CD4-positive, alpha-beta memory T cell (primary cell): ENCODE measurements around the gene NOS1. TPM values are rescaled to one million over a fixed set of nuclear protein-coding genes. Genes with fewer than 3 reads are reported as not detected.
"Not testable (repeated sequence)": the region's sequence is repeated elsewhere in the genome, so short reads cannot be mapped to it uniquely, and the experiment has no call there.

Source experiments
- CTCF ChIA-PET: fragments of 350-600 bp; sonication (Branson Sonifier 250); formaldehyde crosslinking; loops from one replicate; lab custom pipeline; 2021; ENCODE audit warnings: inconsistent platforms; ENCODE audit not compliant: partially characterized antibody; lab: Charles Lee
- POLR2A ChIA-PET: fragments of 350-600 bp; sonication (Branson Sonifier 250); formaldehyde crosslinking; loops from one replicate; lab custom pipeline; 2021; ENCODE audit not compliant: partially characterized antibody; lab: Charles Lee
- DNase-seq, 5 donors: peaks; one replicate each; pipeline versions ENCODE4 v3.0.0 to v3.0.0-alpha.2; 2020 to 2022; ENCODE audit warnings: mixed read lengths in 1 of 5
- H3K27ac ChIP-seq: one replicate; pipeline ENCODE4 v1.7.0; 2013; ENCODE audit warnings: low read depth, low read length
- H3K27me3 ChIP-seq: 2 replicates; pipeline ENCODE4 v1.7.0; 2013; ENCODE audit warnings: mild to moderate bottlenecking, low read length, moderate library complexity; ENCODE audit not compliant: insufficient read depth
- H3K36me3 ChIP-seq: 2 replicates; pipeline ENCODE4 v1.7.0; 2013; ENCODE audit warnings: mild to moderate bottlenecking, low read length, moderate library complexity; ENCODE audit not compliant: insufficient read depth
- H3K4me1 ChIP-seq: 2 replicates; pipeline ENCODE4 v1.7.0; 2013; ENCODE audit warnings: mild to moderate bottlenecking, low read length, moderate library complexity; ENCODE audit not compliant: insufficient read depth
- H3K4me3 ChIP-seq, 2 donors: one replicate each; pipeline ENCODE4 v1.7.0; 2013; ENCODE audit warnings: low read length in 2 of 2, mild to moderate bottlenecking in 1 of 2
- H3K9me3 ChIP-seq, 2 donors: one replicate each; pipeline ENCODE4 v1.7.0; 2013; ENCODE audit warnings: low read length in 2 of 2, control low read depth in 1 of 2; ENCODE audit not compliant: control insufficient read depth in 1 of 2
- H3K27ac Mint-ChIP-seq, 7 donors: one replicate each; pipeline ENCODE4 v1.8.0; 2020 to 2021; ENCODE audit warnings: mixed read lengths in 7 of 7, mild to moderate bottlenecking in 6 of 7, inconsistent platforms in 3 of 7, moderate library complexity in 3 of 7
- H3K27me3 Mint-ChIP-seq, 2 donors: one replicate each; pipeline ENCODE4 v1.8.0; 2020 to 2021; ENCODE audit warnings: mixed read lengths in 2 of 2
- H3K36me3 Mint-ChIP-seq, 2 donors: one replicate each; pipeline ENCODE4 v1.8.0; 2020 to 2021; ENCODE audit warnings: mixed read lengths in 2 of 2, inconsistent platforms in 1 of 2, mild to moderate bottlenecking in 1 of 2
- H3K4me1 Mint-ChIP-seq, 4 donors: one replicate each; pipeline ENCODE4 v1.8.0; 2020 to 2021; ENCODE audit warnings: mixed read lengths in 4 of 4, mild to moderate bottlenecking in 1 of 4
- H3K4me3 Mint-ChIP-seq, 8 donors: one replicate each; pipeline ENCODE4 v1.8.0; 2020 to 2021; ENCODE audit warnings: mixed read lengths in 8 of 8, mild to moderate bottlenecking in 7 of 8, moderate library complexity in 6 of 8, inconsistent platforms in 3 of 8
- H3K9me3 Mint-ChIP-seq, 8 donors: one replicate each; pipeline ENCODE4 v1.8.0; 2020 to 2021; ENCODE audit warnings: mixed read lengths in 8 of 8, mild to moderate bottlenecking in 5 of 8, inconsistent platforms in 3 of 8, moderate library complexity in 1 of 8
- intact Hi-C: fragments of 100-400 bp; cut with micrococcal nuclease; formaldehyde crosslinking; loops from one replicate; pipeline ENCODE4 v1.15.1; 2023
- polyA plus RNA-seq, 2 donors: library from polyadenylated mRNA; unstranded; fragments of 300-500 nt; fragmentation: Illumina TruSeq; gene quantifications; one replicate each; pipeline ENCODE4 v1.2.3, GENCODE V29; 2021
- total RNA-seq, 2 experiments: library from RNA; stranded (reverse); gene quantifications; one replicate each; pipeline ENCODE4 v1.2.3, GENCODE V29; 2021

Gene NOS1
- total and polyA plus RNA-seq, 4 experiments from 2014 or later, result not detected

- DNase-seq, result no peak
- Mint-ChIP-seq H3K9me3 (no peaks in the 10 kb centered on the region), H3K27ac (no peak overlapping the region), H3K4me3 (no peak overlapping the region), H3K4me1 (no peaks in the 10 kb centered on the region), H3K36me3 (no peaks in the 10 kb centered on the region), H3K27me3 (peaks cover 11 to 16% of the 10 kb centered on the region in 2 donors)
- Histone ChIP-seq H3K27ac (no peak overlapping the region), H3K4me1 (no peaks in the 10 kb centered on the region), H3K27me3 (no peaks in the 10 kb centered on the region), H3K4me3 (no peak overlapping the region), H3K9me3 (no peaks in the 10 kb centered on the region), H3K36me3 (no peaks in the 10 kb centered on the region)
- POLR2A ChIA-PET, result no interaction called here
- CTCF ChIA-PET, result no interaction called here
- intact Hi-C loops, result no loop called here
These were observed 153.8 kb downstream of the NOS1 start for GRCh38 chr12:117207675-117208074.

GRCh38 chr12:117202556-117202955 lies 158.9 kb downstream of the NOS1 start:
- Mint-ChIP-seq H3K4me3 (no peak overlapping the region), H3K4me1 (no peaks in the 10 kb centered on the region), H3K27me3 (peaks cover 9 to 11% of the 10 kb centered on the region in 2 donors), H3K9me3 (no peaks in the 10 kb centered on the region), H3K27ac (no peak overlapping the region), H3K36me3 (no peaks in the 10 kb centered on the region)
- no peak overlapping the region for H3K27ac ChIP-seq
- H3K36me3 ChIP-seq, result no peaks in the 10 kb centered on the region
- intact Hi-C loops, result no loop called here
- no peak for DNase-seq
- POLR2A ChIA-PET, result no interaction called here
- H3K9me3 ChIP-seq, result no peaks in the 10 kb centered on the region
- H3K4me3 ChIP-seq, result no peak overlapping the region
- H3K27me3 ChIP-seq, result no peaks in the 10 kb centered on the region
- H3K4me1 ChIP-seq, result no peaks in the 10 kb centered on the region
- CTCF ChIA-PET, result interaction anchor here (1.6 kb wide), 1 partner anchor 39 kb away, joined by 3 read pairs; no protein-coding TSS in a partner anchor

- H3K9me3 ChIP-seq, result no peaks in the 10 kb centered on the region
- Mint-ChIP-seq H3K4me3 (no peak overlapping the region), H3K4me1 (no peaks in the 10 kb centered on the region), H3K36me3 (no peaks in the 10 kb centered on the region), H3K9me3 (no peaks in the 10 kb centered on the region), H3K27ac (no peak overlapping the region), H3K27me3 (peaks cover 14% of the 10 kb centered on the region in 2 donors)
- H3K4me3 ChIP-seq, result no peak overlapping the region
- DNase-seq, result no peak
- no peaks in the 10 kb centered on the region for H3K36me3 ChIP-seq
- CTCF ChIA-PET, result interaction anchor here (0.6 to 3.1 kb wide), 3 partner anchors 9 to 39 kb away, joined by 3 to 15 read pairs (median 3); no protein-coding TSS in a partner anchor
- POLR2A ChIA-PET, result no interaction called here
- no peaks in the 10 kb centered on the region for H3K27me3 ChIP-seq
- no peaks in the 10 kb centered on the region for H3K4me1 ChIP-seq
- intact Hi-C loops, result no loop called here
- no peak overlapping the region for H3K27ac ChIP-seq
These were observed 159.4 kb downstream of the NOS1 start for GRCh38 chr12:117202033-117202432.

GRCh38 chr12:117199956-117200744 lies 161.3 kb downstream of the NOS1 start:
- intact Hi-C loops, H3K4me1 Mint-ChIP-seq, H3K36me3 ChIP-seq, H3K27ac ChIP-seq, H3K27ac Mint-ChIP-seq, H3K27me3 ChIP-seq, H3K4me3 ChIP-seq, H3K4me1 ChIP-seq, H3K36me3 Mint-ChIP-seq, H3K9me3 Mint-ChIP-seq, DNase-seq, H3K4me3 Mint-ChIP-seq, H3K9me3 ChIP-seq, POLR2A ChIA-PET: not testable (repeated sequence)
- H3K27me3 Mint-ChIP-seq, result peaks cover 15 to 16% of the 10 kb centered on the region in 2 donors
- CTCF ChIA-PET, result interaction anchor here (3.1 kb wide), 1 partner anchor 11 kb away, joined by 15 read pairs; no protein-coding TSS in a partner anchor

GRCh38 chr12:117196334-117196733 lies 165.1 kb downstream of the NOS1 start:
- H3K27ac Mint-ChIP-seq, H3K36me3 Mint-ChIP-seq, POLR2A ChIA-PET, H3K9me3 ChIP-seq, H3K4me1 Mint-ChIP-seq, DNase-seq, H3K27me3 ChIP-seq, CTCF ChIA-PET, H3K36me3 ChIP-seq, H3K27ac ChIP-seq, H3K9me3 Mint-ChIP-seq, H3K4me3 Mint-ChIP-seq, intact Hi-C loops, H3K4me1 ChIP-seq, H3K4me3 ChIP-seq: not testable (repeated sequence)
- peaks cover 12 to 16% of the 10 kb centered on the region in 2 donors for H3K27me3 Mint-ChIP-seq

GRCh38 chr12:117195027-117195426 lies 166.4 kb downstream of the NOS1 start:
- H3K4me3 Mint-ChIP-seq, H3K27ac Mint-ChIP-seq, H3K9me3 Mint-ChIP-seq, DNase-seq, H3K4me3 ChIP-seq, H3K27me3 ChIP-seq, POLR2A ChIA-PET, H3K36me3 ChIP-seq, H3K36me3 Mint-ChIP-seq, H3K4me1 ChIP-seq, H3K27ac ChIP-seq, H3K9me3 ChIP-seq, intact Hi-C loops: not testable (repeated sequence)
- peaks cover 4 to 16% (median 8%) of the 10 kb centered on the region in 4 donors for H3K4me1 Mint-ChIP-seq
- peaks cover 12% of the 10 kb centered on the region in 2 donors for H3K27me3 Mint-ChIP-seq
- CTCF ChIA-PET, result interaction anchor here (1.0 kb wide), 1 partner anchor 663 kb away, joined by 4 read pairs; no protein-coding TSS in a partner anchor

- H3K36me3 Mint-ChIP-seq, result peaks cover 0 to 11% of the 10 kb centered on the region in 2 donors
- peaks cover 0 to 3% (median 0%) of the 10 kb centered on the region in 8 donors for H3K9me3 Mint-ChIP-seq
- Histone ChIP-seq H3K36me3 (no peaks in the 10 kb centered on the region), H3K27ac (no peak overlapping the region), H3K27me3 (no peaks in the 10 kb centered on the region), H3K4me1 (peaks cover 10% of the 10 kb centered on the region), H3K4me3 (no peak overlapping the region), H3K9me3 (no peaks in the 10 kb centered on the region)
- H3K27me3 Mint-ChIP-seq, result peaks cover 10 to 12% of the 10 kb centered on the region in 2 donors
- intact Hi-C loops, result loop anchor here (5.0 kb wide), 1 partner anchor 1183 kb away; the partner anchor contains the start of gene SUDS3
- H3K4me1 Mint-ChIP-seq, result peaks cover 11 to 27% (median 15%) of the 10 kb centered on the region in 4 donors
- ChIA-PET CTCF (no interaction called here), POLR2A (no interaction called here)
- DNase-seq, result no peak
- peak overlapping the region in 3 of 8 donors; percentile 3 to 49 (median 3) for H3K4me3 Mint-ChIP-seq
- peak overlapping the region in 1 of 7 donors; percentile 5 for H3K27ac Mint-ChIP-seq
These were observed 167.5 kb downstream of the NOS1 start for GRCh38 chr12:117193903-117194302.
